HG02588 (cell line): Measurements from ENCODE around the gene RIPOR3.

Experiments
- ATAC-seq: cut with Tn5 transposase; IDR thresholded peaks from one replicate; pipeline ENCODE4 v1.9.1; 2021; ENCODE audit warnings: mild to moderate bottlenecking, moderate library complexity; ENCODE audit not compliant: unreplicated experiment

The RIPOR3 gene

DNA sequence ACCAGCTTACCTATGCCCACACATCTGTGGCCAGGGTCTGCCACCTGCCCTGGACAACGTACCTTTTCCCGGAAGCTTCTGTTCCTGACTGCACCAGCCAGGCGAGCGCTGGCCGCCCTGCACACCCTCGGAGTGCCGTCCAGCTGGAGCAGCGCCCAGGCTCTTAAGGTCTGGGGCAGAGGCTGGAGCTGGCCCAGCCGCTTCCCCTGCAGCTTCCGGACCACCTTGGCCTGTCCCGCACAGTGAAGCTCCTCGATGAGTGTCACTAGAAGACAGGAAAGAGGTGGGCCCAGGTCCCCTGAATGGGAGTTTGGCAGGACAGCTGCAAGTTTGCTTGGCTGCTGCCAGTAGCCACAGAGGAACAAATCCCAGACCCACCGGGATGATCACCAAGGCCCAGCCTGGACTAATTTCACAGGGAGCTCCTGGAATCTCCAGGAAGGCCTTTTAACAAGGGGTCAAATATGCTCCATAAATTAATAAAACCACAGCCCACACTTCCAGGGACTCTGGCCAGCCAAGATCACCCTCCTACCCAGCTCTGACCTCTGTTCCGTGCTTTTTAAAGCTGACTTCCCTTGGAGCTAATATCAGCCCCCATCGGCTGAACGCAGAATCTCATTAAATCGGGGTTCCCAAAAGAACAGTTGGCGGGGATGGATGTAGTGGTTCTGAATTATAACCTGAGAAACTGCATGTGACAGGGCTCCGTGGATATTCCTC, 98.9 kb downstream of the RIPOR3 start:
- ATAC-seq: no peak

DNA sequence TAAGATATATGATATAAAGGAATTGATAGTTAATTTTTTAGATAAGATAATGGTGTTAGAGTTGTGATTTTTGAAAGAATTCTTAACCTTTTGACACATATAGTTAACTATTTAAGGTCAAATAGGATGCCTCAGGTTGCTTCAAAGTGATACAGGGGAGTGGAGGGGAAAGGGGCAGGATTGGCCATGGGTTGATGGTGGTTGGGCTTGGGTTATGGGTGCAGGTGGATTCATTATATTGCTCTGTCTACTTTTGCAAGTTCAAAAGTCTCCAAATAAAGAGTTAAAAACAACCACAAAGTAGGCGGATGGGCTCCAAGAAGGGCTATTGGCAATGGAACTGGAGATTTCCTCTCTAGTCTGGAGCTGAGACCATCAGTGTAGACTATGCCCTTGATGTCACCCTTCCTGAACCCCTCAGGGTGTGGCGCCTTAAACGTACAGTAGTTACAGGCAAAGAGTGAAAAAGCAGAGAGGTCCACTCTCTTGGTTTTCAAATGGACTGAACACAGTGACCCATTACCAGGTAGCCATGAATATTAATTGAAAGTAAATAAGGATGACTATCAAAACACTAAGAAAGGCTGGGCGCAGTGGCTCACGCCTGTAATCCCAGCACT, 100.0 kb downstream of the RIPOR3 start:
- no peak for ATAC-seq

GRCh38 chr20:50590348-50590664, 101.0 kb downstream of the RIPOR3 start:
- no peak for ATAC-seq

DNA sequence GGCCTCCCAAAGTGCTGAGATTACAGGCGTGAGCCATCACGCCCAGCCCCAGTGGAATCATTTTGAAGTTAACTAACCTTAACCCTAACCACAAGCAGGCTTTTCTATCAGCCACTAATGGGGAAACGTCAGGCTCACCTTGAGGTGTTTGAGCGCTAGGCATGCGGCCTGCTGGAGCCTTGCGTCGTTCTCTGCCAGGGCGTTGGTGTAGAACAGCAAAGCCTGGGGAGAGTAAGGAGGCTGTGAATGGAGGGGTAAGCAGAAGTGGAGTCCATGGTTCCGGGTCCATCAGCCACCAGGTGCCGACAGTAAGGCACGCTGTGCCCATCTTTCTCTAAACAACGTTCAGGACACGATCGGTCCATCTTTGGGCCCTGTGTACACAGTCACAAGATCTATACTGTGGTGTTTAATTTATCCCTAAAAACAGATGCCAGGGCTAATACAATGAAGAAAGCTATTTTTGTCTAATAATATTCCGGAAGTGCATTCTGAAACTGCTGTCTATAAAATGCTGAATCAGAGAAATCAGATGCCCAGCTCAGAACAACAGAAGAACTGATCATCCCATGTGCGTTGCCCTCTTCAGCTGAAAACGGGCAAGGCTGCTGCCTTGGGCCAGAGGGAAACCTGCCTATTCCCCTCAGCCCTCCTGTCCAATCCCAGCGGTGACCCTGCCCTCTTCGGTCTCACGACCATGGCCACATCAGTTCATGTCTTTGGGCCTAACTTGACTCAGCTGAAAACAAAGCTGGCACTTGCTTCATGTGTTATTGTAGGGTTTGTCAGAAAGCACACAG, 101.6 kb downstream of the RIPOR3 start:
- no peak for ATAC-seq

- ATAC-seq: no peak
These were observed 103.2 kb downstream of the RIPOR3 start for GRCh38 chr20:50588034-50588736.

DNA sequence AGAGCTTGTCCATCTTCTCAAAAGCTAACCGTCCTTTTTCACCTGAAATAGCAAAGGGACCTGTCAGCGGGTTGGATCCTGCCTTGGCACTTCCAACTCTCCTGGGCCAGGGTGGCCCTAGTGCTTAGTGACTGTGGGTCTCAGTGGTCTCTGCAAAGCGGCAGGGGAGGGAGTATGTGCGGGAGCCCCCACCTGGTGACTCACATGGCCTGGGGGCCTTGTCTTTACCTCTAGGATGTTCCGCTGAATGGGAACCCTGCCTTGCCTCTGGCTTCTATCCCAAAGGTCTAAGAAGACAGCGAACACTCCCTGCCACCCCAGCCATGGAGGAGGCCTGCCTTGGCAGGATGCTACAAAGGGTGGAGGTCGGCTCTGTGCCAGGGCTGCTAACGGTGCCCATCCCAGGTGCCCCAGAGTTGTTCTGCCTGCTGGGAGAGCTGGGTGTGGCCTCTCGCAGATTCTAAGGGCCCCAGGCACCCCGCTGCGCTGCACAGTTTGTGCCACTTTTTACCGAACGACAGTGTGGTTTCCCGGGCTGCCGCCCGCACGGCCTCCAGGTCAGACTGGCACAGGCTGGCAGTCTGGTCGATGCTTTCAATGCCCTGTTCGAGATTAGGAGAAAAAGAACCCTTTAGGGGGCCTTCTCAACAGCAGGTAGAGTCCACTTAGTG, 103.9 kb downstream of the RIPOR3 start:
- ATAC-seq: no peak

DNA sequence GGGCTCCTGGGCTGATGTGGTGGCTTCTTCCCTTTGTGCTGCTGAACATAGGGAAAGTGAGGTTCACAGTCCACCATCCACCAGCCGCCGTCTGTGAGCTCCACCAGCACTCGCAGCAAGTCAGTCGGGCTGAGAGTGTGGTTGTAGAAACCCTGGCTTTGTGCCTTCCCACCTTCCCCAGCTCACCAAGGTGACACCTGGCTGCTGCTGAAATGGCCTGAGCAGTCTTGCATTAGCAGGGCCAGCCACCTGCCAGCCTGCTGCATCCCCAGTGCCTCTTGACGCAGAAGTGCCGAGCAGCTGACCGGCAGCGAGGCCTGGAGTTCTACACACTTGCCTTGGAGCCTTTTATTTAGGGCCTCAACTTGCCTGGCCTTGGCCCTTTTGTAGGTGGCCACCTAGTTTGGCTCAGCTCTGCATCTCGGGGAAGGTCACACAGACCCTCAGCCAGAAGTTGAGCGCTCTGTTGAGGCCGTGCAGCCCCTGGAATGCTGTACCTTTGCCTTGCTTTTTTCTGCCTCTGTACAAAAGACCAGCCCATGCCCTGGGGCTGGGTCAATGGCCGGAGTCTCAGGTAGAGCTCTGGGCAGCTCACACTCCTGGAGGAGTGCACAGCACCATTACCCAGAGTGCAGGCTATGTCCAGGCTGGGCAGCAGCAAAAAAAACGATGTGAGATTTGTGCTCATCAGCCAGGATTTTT, 104.7 kb downstream of the RIPOR3 start:
- no peak for ATAC-seq

DNA sequence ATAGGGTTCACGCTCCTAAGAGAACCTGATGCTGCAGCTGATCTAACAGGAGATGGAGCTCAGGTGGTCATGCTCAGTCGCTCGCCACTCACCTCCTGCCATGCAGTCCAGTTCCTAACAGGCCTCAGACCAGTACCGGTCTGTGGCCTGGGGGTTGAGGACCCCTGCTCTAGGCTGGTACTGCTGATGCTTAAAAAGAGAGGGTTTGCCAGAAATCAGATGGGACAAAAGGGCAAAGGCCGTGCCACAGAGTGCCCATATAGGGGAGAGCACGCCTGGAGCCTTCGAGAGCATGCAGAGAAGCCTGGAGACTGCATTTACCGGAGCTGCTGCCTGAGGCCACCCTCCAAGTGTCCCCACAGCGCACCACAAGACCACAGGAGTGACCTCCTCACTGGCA, 105.7 kb downstream of the RIPOR3 start:
- ATAC-seq: no peak

DNA sequence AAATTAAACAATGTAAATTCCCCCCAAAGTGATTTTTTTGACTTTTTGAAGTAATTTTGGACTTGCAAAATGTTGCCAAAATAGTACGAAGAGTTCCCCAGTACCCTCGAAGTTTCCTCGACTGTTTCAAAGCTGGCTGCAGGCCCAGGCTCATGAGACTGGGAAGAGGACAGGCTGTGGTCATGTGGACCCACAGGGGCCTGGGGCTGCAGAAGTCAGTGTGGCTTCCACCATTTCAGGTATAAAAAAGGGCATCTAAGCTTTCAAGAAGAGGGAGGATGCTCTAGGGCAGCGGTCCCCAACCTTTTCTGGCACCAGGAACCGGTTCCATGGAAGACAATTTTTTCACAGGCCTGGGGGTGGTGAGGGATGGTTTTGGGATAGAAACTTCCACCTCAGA, 106.1 kb downstream of the RIPOR3 start:
- ATAC-seq: no peak

- ATAC-seq: no peak
These were observed 106.7 kb downstream of the RIPOR3 start for GRCh38 chr20:50584687-50585086.

DNA sequence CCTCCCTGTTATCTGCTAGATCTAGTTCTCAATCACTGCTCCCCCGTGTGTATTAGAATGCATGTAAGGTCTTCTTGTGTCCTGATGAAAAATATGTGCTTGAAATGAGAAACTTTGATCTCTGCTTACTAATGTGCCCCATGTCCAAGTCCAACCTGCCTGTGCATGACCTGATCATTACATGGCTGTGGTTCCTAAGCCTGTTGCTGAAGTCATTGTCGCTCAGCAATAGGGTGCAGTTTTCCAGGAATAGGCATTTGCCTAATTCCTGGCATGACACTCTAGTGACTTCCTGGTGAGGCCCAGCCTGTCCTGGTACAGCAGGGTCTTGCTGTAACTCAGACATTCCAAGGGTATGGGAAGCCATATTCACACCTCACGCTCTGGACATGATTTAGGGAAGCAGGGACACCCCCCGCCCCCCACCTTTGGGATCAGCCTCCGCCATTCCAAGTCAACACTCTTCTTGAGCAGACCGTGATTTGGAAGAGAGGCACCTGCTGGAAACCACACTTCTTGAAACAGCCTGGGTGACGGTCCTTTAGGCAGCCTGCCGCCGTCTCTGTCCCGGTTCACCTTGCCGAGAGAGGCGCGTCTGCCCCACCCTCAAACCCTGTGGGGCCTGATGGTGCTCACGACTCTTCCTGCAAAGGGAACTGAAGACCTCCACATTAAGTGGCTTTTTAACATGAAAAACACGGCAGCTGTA, 107.7 kb downstream of the RIPOR3 start:
- no peak for ATAC-seq

- no peak for ATAC-seq
These were observed 108.6 kb downstream of the RIPOR3 start for GRCh38 chr20:50582591-50583234.

DNA sequence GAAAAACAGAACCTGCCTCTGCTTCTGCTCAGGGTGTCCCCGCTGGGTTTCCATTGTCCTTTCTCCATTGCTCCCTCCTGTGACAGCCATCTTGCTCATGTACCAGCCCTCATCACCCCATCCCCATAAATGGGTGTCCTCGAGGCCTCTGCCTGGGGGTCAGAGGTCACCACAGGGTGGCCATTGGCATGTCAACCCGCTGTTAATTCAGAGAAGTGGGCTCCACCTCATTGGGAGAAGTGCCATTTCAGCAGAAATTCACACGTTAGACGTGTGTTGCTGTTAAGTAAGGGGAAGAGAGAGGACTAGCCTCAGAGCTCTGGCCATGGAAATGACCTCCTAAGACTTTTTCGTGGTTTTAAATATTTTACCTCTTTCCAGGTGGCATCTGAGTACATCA, 109.2 kb downstream of the RIPOR3 start:
- ATAC-seq: no peak

GRCh38 chr20:50580842-50581544, 110.3 kb downstream of the RIPOR3 start:
- ATAC-seq: no peak

GRCh38 chr20:50580016-50580747, 111.2 kb downstream of the RIPOR3 start:
- ATAC-seq: no peak

DNA sequence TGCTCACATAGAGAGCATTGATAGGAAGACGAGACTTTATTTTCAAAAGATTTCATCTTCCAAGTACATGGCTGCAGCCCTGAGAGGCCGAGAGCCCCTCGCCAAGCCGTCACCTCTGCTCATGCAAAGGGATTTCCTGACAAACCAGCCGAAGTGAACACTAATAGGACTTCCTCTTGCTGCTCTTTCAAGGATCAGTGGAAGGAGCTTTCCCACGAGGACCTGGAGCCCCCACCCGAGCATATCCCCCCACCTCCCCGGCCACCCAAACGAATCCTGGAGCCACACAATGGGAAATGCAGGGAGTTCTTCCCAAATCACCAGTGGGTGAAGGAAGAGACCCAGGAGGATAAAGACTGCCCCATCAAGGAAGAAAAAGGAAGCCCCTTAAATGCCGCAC, 111.8 kb downstream of the RIPOR3 start:
- no peak for ATAC-seq

- no peak for ATAC-seq
These were observed 112.6 kb downstream of the RIPOR3 start for GRCh38 chr20:50578778-50579165.
